Measurements from ENCODE around the gene RFC2.

RFC2 gene

DNA sequence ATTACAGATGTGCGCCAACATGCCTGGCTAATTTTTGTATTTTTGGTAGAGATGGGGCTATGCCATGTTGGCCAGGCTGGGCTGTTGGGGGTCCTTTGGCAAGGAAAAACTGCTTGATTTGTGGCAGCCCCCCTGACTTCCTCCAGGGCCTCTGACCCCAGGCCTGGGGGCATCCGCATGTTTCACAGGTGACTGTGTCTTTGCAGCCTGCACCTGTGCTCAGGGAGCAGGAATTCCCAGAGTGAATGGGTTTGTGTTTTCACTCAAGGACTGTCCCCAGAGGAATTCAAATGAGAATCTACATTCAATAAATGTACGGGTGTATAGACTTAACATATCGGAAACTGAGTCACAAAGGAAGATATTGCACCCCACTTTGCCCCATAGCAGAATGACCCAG, 23.4 kb upstream of the RFC2 start:
- Histone ChIP-seq H3K27me3 (ENCODE audit: low read depth, low read length) (no peaks in the 10 kb centered on the region), H3K36me3 (ENCODE audit: control insufficient read depth in 1 of 2, insufficient read depth in 2 of 2, low read length in 2 of 2) (no peaks in the 10 kb centered on the region), H3K9me3 (ENCODE audit: control insufficient read depth in 1 of 2, low read length in 2 of 2) (no peaks in the 10 kb centered on the region), H3K27ac (ENCODE audit: low read length) (no peak overlapping the region), H3K4me1 (ENCODE audit: control insufficient read depth in 1 of 2, insufficient read depth in 2 of 2, low read length in 2 of 2) (peaks cover 0 to 4% of the 10 kb centered on the region in 2 donors), H3K4me3 (ENCODE audit: low read depth in 1 of 2, low read length in 2 of 2) (no peak overlapping the region)

DNA sequence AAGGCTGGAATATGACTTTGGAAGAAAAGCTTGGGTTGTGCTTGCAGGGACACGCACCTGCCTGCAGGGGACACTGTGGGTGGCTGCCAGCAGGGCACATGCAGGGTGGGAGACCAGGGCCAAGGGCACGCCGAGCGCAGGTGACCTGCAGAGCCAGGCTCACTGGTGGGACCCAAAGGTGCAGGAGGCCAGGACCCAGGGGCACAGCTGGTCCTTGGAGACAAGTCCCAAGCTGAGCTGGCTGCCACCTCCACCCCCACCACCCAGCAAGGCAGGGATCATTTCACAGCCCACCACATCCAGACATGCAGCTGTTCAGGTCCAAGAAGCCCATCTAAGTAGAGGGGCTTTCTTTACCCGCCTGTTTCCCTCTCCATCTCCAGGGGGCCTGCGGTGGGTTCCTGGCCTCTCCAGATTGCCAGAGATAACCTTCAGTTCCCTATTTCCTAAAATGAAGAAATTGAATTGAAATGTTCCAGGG, 21.2 kb upstream of the RFC2 start:
- Histone ChIP-seq H3K4me3 (ENCODE audit: low read depth in 1 of 2, low read length in 2 of 2) (no peak overlapping the region), H3K9me3 (ENCODE audit: control insufficient read depth in 1 of 2, low read length in 2 of 2) (no peaks in the 10 kb centered on the region), H3K36me3 (ENCODE audit: control insufficient read depth in 1 of 2, insufficient read depth in 2 of 2, low read length in 2 of 2) (no peaks in the 10 kb centered on the region), H3K27me3 (ENCODE audit: low read depth, low read length) (no peaks in the 10 kb centered on the region), H3K4me1 (ENCODE audit: control insufficient read depth in 1 of 2, insufficient read depth in 2 of 2, low read length in 2 of 2) (peaks cover 4 to 5% of the 10 kb centered on the region in 2 donors), H3K27ac (ENCODE audit: low read length) (no peak overlapping the region)

DNA sequence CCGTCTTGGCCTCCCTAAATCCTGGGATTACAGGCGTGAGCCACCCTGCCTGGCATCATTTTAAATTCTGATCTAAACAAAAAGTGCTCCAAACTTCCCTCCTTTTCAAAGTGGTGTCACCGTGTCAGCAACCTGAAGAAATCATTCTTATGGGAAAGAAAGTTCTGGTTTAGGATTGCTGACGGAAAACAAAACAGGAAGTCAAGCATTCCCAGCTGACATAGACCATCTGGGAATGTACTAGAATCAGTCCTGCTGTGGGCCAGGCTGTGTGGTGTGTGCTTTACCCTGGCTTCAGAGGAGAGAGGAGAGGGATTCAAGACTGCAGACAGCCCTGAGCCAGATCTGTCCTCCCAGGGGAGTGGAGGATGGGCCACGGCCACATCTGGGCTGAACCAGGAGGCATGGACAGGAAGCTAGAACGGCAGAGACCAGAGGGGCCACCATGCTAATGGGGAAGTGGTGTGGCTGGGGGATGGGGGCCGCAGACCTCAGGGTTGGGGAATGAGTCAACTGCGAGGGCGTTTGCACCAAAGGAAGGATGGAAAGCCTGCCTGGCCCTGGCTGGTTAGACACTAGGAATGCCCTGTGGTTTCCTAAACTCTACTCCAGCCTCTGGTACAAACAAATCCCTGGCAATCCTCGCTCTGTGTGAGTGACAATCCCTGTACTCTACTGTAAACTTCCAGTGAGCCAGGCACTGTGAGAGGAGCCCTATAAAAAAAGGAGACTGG, 18.3 kb upstream of the RFC2 start:
- no peaks in the 10 kb centered on the region for H3K36me3 ChIP-seq (ENCODE audit: control insufficient read depth in 1 of 2, insufficient read depth in 2 of 2, low read length in 2 of 2)
- H3K4me1 ChIP-seq (ENCODE audit: control insufficient read depth in 1 of 2, insufficient read depth in 2 of 2, low read length in 2 of 2) = peaks cover 0 to 5% of the 10 kb centered on the region in 2 donors
- peak overlapping the region; percentile 86 for H3K27ac ChIP-seq (ENCODE audit: low read length)
- no peaks in the 10 kb centered on the region for H3K27me3 ChIP-seq (ENCODE audit: low read depth, low read length)
- H3K9me3 ChIP-seq (ENCODE audit: control insufficient read depth in 1 of 2, low read length in 2 of 2) = no peaks in the 10 kb centered on the region
- H3K4me3 ChIP-seq (ENCODE audit: low read depth in 1 of 2, low read length in 2 of 2) = peak overlapping the region in 1 of 2 donors; percentile 28

DNA sequence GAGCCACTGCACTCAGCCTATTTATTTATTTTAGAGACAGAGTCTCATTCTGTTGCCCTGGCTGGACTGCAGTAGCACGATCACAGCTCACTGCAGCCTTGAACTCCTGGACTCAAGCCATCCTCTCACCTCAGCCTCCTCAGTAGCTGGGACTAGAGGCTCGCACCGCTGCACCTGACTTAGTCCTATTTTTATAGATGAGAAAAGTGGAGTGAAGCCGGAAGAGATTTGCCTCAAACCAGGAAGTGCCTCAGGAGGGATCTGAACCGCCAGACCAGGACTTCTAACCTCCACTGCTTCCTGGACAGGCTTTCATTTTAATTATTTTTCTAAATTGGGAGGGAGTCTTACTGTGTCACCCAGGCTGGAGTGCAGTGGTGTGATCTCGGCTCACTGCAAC, 17.5 kb upstream of the RFC2 start:
- Histone ChIP-seq H3K36me3 (ENCODE audit: control insufficient read depth in 1 of 2, insufficient read depth in 2 of 2, low read length in 2 of 2) (no peaks in the 10 kb centered on the region), H3K4me3 (ENCODE audit: low read depth in 1 of 2, low read length in 2 of 2) (peak overlapping the region in 1 of 2 donors; percentile 28), H3K4me1 (ENCODE audit: control insufficient read depth in 1 of 2, insufficient read depth in 2 of 2, low read length in 2 of 2) (peaks cover 0 to 5% of the 10 kb centered on the region in 2 donors), H3K27ac (ENCODE audit: low read length) (peak overlapping the region; percentile 86), H3K27me3 (ENCODE audit: low read depth, low read length) (no peaks in the 10 kb centered on the region), H3K9me3 (ENCODE audit: control insufficient read depth in 1 of 2, low read length in 2 of 2) (no peaks in the 10 kb centered on the region)

DNA sequence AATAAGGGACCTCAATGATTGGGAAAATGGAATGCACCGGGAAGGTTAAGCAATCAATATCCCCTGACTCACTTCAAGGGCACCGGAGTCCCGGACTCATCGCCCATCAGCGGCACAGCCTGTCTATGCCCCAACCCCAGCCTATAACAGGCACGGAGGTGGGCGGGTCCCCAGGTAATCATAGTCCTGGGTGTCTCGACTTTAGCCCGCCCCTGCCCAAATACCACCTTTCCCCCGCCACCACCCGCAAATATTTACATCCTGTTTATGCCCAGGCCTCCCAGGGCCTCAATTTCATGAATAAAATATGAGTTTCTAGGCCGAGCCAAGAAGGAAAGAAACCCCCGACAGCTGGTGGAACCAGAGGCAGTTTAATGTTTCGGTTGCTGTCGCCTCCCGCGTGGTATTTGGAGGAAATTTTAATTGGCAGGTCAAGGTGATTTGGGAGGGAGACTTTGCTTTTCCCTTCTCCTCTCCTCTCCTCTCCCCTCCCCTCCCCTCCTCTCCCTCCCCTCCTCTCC, 15.6 kb upstream of the RFC2 start:
- Histone ChIP-seq H3K36me3 (ENCODE audit: control insufficient read depth in 1 of 2, insufficient read depth in 2 of 2, low read length in 2 of 2) (no peaks in the 10 kb centered on the region), H3K27me3 (ENCODE audit: low read depth, low read length) (no peaks in the 10 kb centered on the region), H3K27ac (ENCODE audit: low read length) (no peak overlapping the region), H3K4me1 (ENCODE audit: control insufficient read depth in 1 of 2, insufficient read depth in 2 of 2, low read length in 2 of 2) (peaks cover 0 to 5% of the 10 kb centered on the region in 2 donors), H3K4me3 (ENCODE audit: low read depth in 1 of 2, low read length in 2 of 2) (peak overlapping the region; percentile 67 to 74), H3K9me3 (ENCODE audit: control insufficient read depth in 1 of 2, low read length in 2 of 2) (no peaks in the 10 kb centered on the region)

GRCh38 chr7:74267756-74268565, 13.8 kb upstream of the RFC2 start:
- H3K27ac ChIP-seq (ENCODE audit: low read length) = no peak overlapping the region

DNA sequence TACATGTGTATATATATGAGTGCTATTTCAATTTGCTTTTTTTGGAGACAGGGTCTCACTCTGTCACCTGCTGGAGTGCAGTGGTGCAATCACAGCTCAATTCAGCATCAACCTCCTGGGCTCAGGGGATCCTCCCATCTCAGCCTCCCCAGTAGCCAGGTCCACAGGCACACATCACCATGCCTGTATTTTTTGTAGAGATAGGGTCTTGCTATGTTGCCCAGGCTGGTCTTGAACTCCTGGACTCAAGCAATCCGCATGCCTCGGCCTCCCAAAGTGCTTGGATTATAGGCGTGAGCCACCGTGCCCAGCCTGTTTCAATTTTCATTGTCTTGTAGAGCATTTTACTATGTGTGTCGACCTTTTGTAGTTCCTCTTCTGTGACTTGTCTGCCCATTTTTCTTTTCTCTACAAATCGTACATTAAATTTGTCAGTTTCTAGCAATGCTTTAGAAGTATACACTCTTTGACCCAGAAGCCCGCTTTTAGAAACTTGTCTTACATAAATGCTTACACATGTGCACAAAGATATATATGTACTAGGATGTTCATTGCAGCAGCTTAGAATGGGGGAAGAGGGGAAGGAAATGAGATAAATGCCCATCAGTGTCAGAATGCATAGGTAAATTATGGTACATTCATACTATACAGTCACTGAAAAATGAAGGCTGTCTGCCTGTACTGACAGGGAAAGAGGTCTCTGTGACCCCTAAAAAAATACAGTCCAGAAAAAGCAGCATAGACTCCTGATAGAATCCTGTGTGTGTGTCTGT, 12.2 kb upstream of the RFC2 start:
- Histone ChIP-seq H3K27ac (ENCODE audit: low read length) (no peak overlapping the region), H3K4me1 (ENCODE audit: control insufficient read depth in 1 of 2, insufficient read depth in 2 of 2, low read length in 2 of 2) (no peaks in the 10 kb centered on the region), H3K36me3 (ENCODE audit: control insufficient read depth in 1 of 2, insufficient read depth in 2 of 2, low read length in 2 of 2) (no peaks in the 10 kb centered on the region)

More at GRCh38 chr7:74267756-74268565, 13.8 kb upstream of the RFC2 start:
- Histone ChIP-seq H3K36me3 (ENCODE audit: control insufficient read depth in 1 of 2, insufficient read depth in 2 of 2, low read length in 2 of 2) (no peaks in the 10 kb centered on the region), H3K4me1 (ENCODE audit: control insufficient read depth in 1 of 2, insufficient read depth in 2 of 2, low read length in 2 of 2) (peaks cover 0 to 5% of the 10 kb centered on the region in 2 donors), H3K4me3 (ENCODE audit: low read depth in 1 of 2, low read length in 2 of 2) (no peak overlapping the region), H3K27me3 (ENCODE audit: low read depth, low read length) (no peaks in the 10 kb centered on the region), H3K9me3 (ENCODE audit: control insufficient read depth in 1 of 2, low read length in 2 of 2) (no peaks in the 10 kb centered on the region)

DNA sequence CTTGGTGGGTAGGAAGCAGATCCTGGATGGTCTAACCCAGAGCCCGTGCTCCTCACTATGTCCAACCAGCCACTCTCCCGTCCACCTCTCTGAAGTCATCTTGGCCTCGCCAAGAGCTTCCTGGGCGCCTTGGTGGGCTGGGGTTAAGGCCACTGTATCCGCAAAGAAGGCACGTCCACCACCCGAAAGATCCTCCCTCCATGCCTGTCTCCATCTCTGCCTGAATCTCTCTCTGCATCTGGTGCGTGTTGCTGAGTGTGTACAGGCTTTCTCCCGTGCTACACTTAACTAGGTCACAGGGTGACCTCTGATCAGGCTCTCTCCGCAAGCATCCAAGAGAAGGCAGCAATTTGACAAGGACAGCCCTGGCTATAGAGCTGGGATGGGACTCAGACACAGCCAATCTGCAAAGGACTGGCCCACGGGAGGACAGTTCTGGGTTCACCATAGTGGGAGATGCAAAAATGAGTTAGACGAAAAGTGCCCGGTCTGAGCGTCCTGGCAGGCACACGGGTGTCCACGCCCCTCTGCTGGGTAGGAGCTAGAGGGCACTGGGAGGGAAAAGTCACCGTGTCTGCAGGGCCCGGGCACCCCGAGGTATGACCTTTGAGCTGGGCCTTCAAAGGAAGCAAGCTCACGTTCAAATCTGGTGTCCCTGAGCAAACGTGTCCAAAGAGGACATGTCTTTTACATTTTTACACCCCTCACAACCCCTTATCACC, 9.4 kb upstream of the RFC2 start:
- Histone ChIP-seq H3K27ac (ENCODE audit: low read length) (no peak overlapping the region), H3K4me1 (ENCODE audit: control insufficient read depth in 1 of 2, insufficient read depth in 2 of 2, low read length in 2 of 2) (no peaks in the 10 kb centered on the region), H3K9me3 (ENCODE audit: control insufficient read depth in 1 of 2, low read length in 2 of 2) (no peaks in the 10 kb centered on the region), H3K36me3 (ENCODE audit: control insufficient read depth in 1 of 2, insufficient read depth in 2 of 2, low read length in 2 of 2) (no peaks in the 10 kb centered on the region), H3K4me3 (ENCODE audit: low read depth in 1 of 2, low read length in 2 of 2) (no peak overlapping the region), H3K27me3 (ENCODE audit: low read depth, low read length) (no peaks in the 10 kb centered on the region)

More for the DNA sequence above, 12.2 kb upstream of the RFC2 start:
- Histone ChIP-seq H3K27me3 (ENCODE audit: low read depth, low read length) (no peaks in the 10 kb centered on the region), H3K4me3 (ENCODE audit: low read depth in 1 of 2, low read length in 2 of 2) (no peak overlapping the region), H3K9me3 (ENCODE audit: control insufficient read depth in 1 of 2, low read length in 2 of 2) (no peaks in the 10 kb centered on the region)

DNA sequence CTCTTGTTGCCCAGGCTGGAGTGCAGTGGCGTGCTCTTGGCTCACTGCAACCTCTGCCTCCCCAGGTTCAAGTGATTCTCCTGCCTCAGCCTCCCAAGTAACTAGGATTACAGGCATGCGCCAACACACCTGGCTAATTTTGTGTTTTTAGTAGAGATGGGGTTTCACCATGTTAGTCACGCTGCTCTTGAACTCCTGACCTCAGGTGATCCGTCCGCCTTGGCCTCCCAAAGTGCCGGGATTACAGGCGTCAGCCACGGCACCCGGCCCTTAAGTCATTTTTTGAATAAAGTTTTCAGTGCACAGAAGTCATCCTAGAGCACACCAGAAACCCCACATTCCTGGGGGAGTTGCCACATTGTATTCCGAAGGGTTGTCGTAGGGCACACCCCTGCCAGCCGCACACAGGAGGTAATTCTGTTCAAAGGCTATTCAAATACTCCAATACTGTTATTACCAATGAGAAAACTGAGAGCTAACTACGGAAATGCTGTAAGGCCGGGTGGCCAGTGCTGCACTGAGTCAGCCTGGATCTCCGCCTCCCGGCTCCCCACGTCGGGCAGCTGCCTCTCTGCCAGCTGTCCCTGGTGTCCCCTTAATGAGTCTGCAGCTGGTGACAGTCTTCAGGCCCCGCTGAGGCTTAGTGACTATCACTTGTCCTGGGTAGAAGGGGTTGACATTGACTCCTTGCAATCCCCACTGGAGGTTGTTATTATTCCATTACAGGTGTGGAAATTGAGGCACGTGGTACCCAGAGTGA, 8.6 kb upstream of the RFC2 start:
- Histone ChIP-seq H3K27me3 (ENCODE audit: low read depth, low read length) (no peaks in the 10 kb centered on the region), H3K9me3 (ENCODE audit: control insufficient read depth in 1 of 2, low read length in 2 of 2) (no peaks in the 10 kb centered on the region), H3K4me3 (ENCODE audit: low read depth in 1 of 2, low read length in 2 of 2) (no peak overlapping the region), H3K36me3 (ENCODE audit: control insufficient read depth in 1 of 2, insufficient read depth in 2 of 2, low read length in 2 of 2) (no peaks in the 10 kb centered on the region), H3K4me1 (ENCODE audit: control insufficient read depth in 1 of 2, insufficient read depth in 2 of 2, low read length in 2 of 2) (no peaks in the 10 kb centered on the region), H3K27ac (ENCODE audit: low read length) (no peak overlapping the region)

DNA sequence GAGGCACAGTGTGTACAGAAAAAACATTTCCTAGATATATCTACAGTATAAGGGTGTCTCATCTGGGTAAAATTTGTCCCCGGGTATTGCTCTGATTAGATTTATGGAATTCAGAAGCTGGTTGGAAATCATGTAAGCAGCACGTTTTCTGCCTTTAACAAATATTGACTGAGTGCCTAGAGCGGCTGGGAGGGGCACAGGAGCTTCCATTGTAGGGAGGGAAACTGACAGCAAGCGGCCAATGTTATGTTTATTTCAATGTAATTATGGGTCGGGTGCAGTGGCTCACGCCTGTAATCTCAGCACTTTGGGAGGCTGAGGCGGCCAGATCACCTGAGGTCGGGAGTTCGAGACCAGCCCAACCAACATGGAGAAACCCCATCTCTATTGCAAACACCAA, 4.4 kb upstream of the RFC2 start:
- no peaks in the 10 kb centered on the region for H3K36me3 ChIP-seq (ENCODE audit: control insufficient read depth in 1 of 2, insufficient read depth in 2 of 2, low read length in 2 of 2)
- no peak overlapping the region for H3K4me3 ChIP-seq (ENCODE audit: low read depth in 1 of 2, low read length in 2 of 2)
- no peak overlapping the region for H3K27ac ChIP-seq (ENCODE audit: low read length)

More for the DNA sequence above, 4.4 kb upstream of the RFC2 start:
- Histone ChIP-seq H3K4me1 (ENCODE audit: control insufficient read depth in 1 of 2, insufficient read depth in 2 of 2, low read length in 2 of 2) (peaks cover under 1 to 7% of the 10 kb centered on the region in 2 donors), H3K9me3 (ENCODE audit: control insufficient read depth in 1 of 2, low read length in 2 of 2) (no peaks in the 10 kb centered on the region), H3K27me3 (ENCODE audit: low read depth, low read length) (no peaks in the 10 kb centered on the region)
